H9 (cell line): ENCODE measurements around the gene PLEK. TPM values are rescaled to one million over a fixed set of nuclear protein-coding genes. Genes with fewer than 3 reads are reported as not detected.

Experiments
- DNase-seq: peaks from one replicate; pipeline ENCODE4 v3.0.0-alpha.2; 2017
- H2AFZ ChIP-seq: one replicate; pipeline ENCODE4 v1.6.1; 2013; ENCODE audit warnings: mild to moderate bottlenecking, low read length, control low read depth, moderate library complexity
- H2AK5ac ChIP-seq: 2 replicates; pipeline ENCODE4 v1.6.1; 2013; ENCODE audit warnings: low read length, control low read depth, mixed read lengths; ENCODE audit not compliant: insufficient read length
- H2BK120ac ChIP-seq: one replicate; pipeline ENCODE4 v1.6.1; 2013; ENCODE audit warnings: low read depth, mild to moderate bottlenecking, low read length, control low read depth, inconsistent platforms; ENCODE audit not compliant: poor library complexity, severe bottlenecking
- H2BK12ac ChIP-seq: 2 replicates; pipeline ENCODE4 v1.6.1; 2013; ENCODE audit warnings: low read length, control low read depth, mixed read lengths, low read depth; ENCODE audit not compliant: insufficient read length
- H2BK15ac ChIP-seq: 2 replicates; pipeline ENCODE4 v1.6.1; 2013; ENCODE audit warnings: low read depth, low read length, control low read depth
- H2BK20ac ChIP-seq: one replicate; pipeline ENCODE4 v1.6.1; 2013; ENCODE audit warnings: low read depth, mild to moderate bottlenecking, low read length, control low read depth, inconsistent platforms; ENCODE audit not compliant: poor library complexity, severe bottlenecking
- H2BK5ac ChIP-seq: 2 replicates; pipeline ENCODE4 v1.6.1; 2013; ENCODE audit warnings: low read length, control low read depth, mixed read lengths; ENCODE audit not compliant: insufficient read length
- H3K14ac ChIP-seq: 2 replicates; pipeline ENCODE4 v1.6.1; 2013; ENCODE audit warnings: low read length, control low read depth; ENCODE audit not compliant: insufficient read depth
- H3K18ac ChIP-seq: 2 replicates; pipeline ENCODE4 v1.6.1; 2013; ENCODE audit warnings: low read depth, mild to moderate bottlenecking, mixed read lengths, low read length, control low read depth; ENCODE audit not compliant: insufficient read length
- H3K23ac ChIP-seq: 2 replicates; pipeline ENCODE4 v1.6.1; 2013; ENCODE audit warnings: low read length, control low read depth, mixed read lengths, low read depth; ENCODE audit not compliant: insufficient read length
- H3K23me2 ChIP-seq: 2 replicates; pipeline ENCODE4 v1.6.1; 2013; ENCODE audit warnings: low read depth, mild to moderate bottlenecking, mixed read lengths, low read length, control low read depth; ENCODE audit not compliant: insufficient read length, poor library complexity, severe bottlenecking
- H3K27ac ChIP-seq: 2 replicates; pipeline ENCODE4 v1.5.1; 2013; ENCODE audit warnings: low read length, control low read depth, mixed read lengths, low read depth; ENCODE audit not compliant: insufficient read length
- H3K27me3 ChIP-seq: 2 replicates; pipeline ENCODE4 v1.6.1; 2013; ENCODE audit warnings: low read length, control low read depth, inconsistent platforms; ENCODE audit not compliant: insufficient read depth
- H3K4ac ChIP-seq: 2 replicates; pipeline ENCODE4 v1.6.1; 2013; ENCODE audit warnings: low read depth, mild to moderate bottlenecking, control low read depth, inconsistent platforms, low read length, moderate library complexity
- H3K4me1 ChIP-seq: 2 replicates; pipeline ENCODE4 v1.6.1; 2013; ENCODE audit warnings: low read length, control low read depth, inconsistent platforms; ENCODE audit not compliant: insufficient read depth
- H3K4me2 ChIP-seq: 2 replicates; pipeline ENCODE4 v1.6.1; 2013; ENCODE audit warnings: low read length, control low read depth, mixed read lengths; ENCODE audit not compliant: insufficient read length, insufficient read depth
- H3K56ac ChIP-seq: 2 replicates; pipeline ENCODE4 v1.6.1; 2013; ENCODE audit warnings: low read depth, mild to moderate bottlenecking, mixed read lengths, low read length, control low read depth; ENCODE audit not compliant: insufficient read length
- H3K79me1 ChIP-seq: 2 replicates; pipeline ENCODE4 v1.6.1; 2013; ENCODE audit warnings: low read depth, mild to moderate bottlenecking, moderate library complexity, low read length, control low read depth, inconsistent platforms; ENCODE audit not compliant: insufficient read depth, poor library complexity, severe bottlenecking
- H3K79me2 ChIP-seq: 2 replicates; pipeline ENCODE4 v1.6.1; 2013; ENCODE audit warnings: low read length, control low read depth, inconsistent platforms; ENCODE audit not compliant: insufficient read depth
- H3K9ac ChIP-seq: 2 replicates; pipeline ENCODE4 v1.6.1; 2013; ENCODE audit warnings: low read length, control low read depth, mixed read lengths; ENCODE audit not compliant: insufficient read length; ENCODE audit errors: extremely low read depth
- H3K9me3 ChIP-seq: one replicate; pipeline ENCODE4 v1.6.1; 2013; ENCODE audit warnings: low read depth, low read length, inconsistent platforms; ENCODE audit not compliant: control insufficient read depth
- H3T11ph ChIP-seq: one replicate; pipeline ENCODE4 v1.6.1; 2013; ENCODE audit warnings: mild to moderate bottlenecking, low read length, control low read depth, inconsistent platforms
- H4K20me1 ChIP-seq: one replicate; pipeline ENCODE4 v1.6.1; 2013; ENCODE audit not compliant: control insufficient read depth, insufficient read length, insufficient read depth
- H4K5ac ChIP-seq: 2 replicates; pipeline ENCODE4 v1.6.1; 2013; ENCODE audit warnings: low read depth, mild to moderate bottlenecking, mixed read lengths, low read length, control low read depth; ENCODE audit not compliant: insufficient read length
- H4K8ac ChIP-seq: replicated peaks from 2 replicates; pipeline ENCODE4 v1.6.1; 2013; ENCODE audit warnings: low read length, control low read depth, mixed read lengths, low read depth; ENCODE audit not compliant: insufficient read length
- H4K91ac ChIP-seq: 2 replicates; pipeline ENCODE4 v1.6.1; 2013; ENCODE audit warnings: low read depth, mild to moderate bottlenecking, moderate library complexity, mixed read lengths, low read length, control low read depth; ENCODE audit not compliant: insufficient read length
- H3K27ac Mint-ChIP-seq, 3 experiments: 2 replicates in 2 of 3; 3 replicates in 1 of 3; pipeline ENCODE4 v1.8.0; 2020 to 2021; ENCODE audit warnings: mixed read lengths in 3 of 3, mild to moderate bottlenecking in 1 of 3, moderate library complexity in 1 of 3
- H3K27me3 Mint-ChIP-seq: 2 replicates; pipeline ENCODE4 v1.8.0; 2021; ENCODE audit warnings: low read depth, mild to moderate bottlenecking, moderate library complexity, mixed read lengths
- H3K36me3 Mint-ChIP-seq, 3 experiments: 2 replicates in 2 of 3; 3 replicates in 1 of 3; pipeline ENCODE4 v1.8.0; 2020 to 2021; ENCODE audit warnings: low read depth in 3 of 3, mixed read lengths in 3 of 3; ENCODE audit not compliant: insufficient read depth in 1 of 3
- H3K4me1 Mint-ChIP-seq, 2 experiments: 2 replicates each; pipeline ENCODE4 v1.8.0; 2020; ENCODE audit warnings: mixed read lengths in 2 of 2
- H3K4me3 Mint-ChIP-seq, 2 experiments: 2 replicates in 1 of 2; 3 replicates in 1 of 2; pipeline ENCODE4 v1.8.0; 2020 to 2021; ENCODE audit warnings: mild to moderate bottlenecking in 2 of 2, mixed read lengths in 2 of 2, moderate library complexity in 1 of 2
- H3K9me3 Mint-ChIP-seq, 2 experiments: 2 replicates in 1 of 2; 3 replicates in 1 of 2; pipeline ENCODE4 v1.8.0; 2020; ENCODE audit warnings: mild to moderate bottlenecking in 2 of 2, mixed read lengths in 2 of 2, moderate library complexity in 1 of 2
- WGBS: extraction: QIAGEN DNeasy Blood & Tissue Kit; methylation state at CpG from one replicate; pipeline ENCODE4 v1.1.7; 2013; ENCODE audit warnings: missing lambda C conversion rate, low lambda C conversion rate, mixed read lengths; ENCODE audit not compliant: insufficient read length; ENCODE audit errors: extremely low coverage; 5-methylcytosine and 5-hydroxymethylcytosine counted together
- total RNA-seq: library from RNA; stranded (reverse); gene quantifications from 2 replicates; pipeline ENCODE4 v1.2.1, GENCODE V29; 2021
- TF ChIP-seq, protein P1 (sequence below): fragments of 200-600 bp; sonication (generic); conservative IDR thresholded peaks from 3 replicates; pipeline ENCODE4 v1.8.0; 2021; ENCODE audit warnings: antibody characterized with exemption, mild to moderate bottlenecking

Gene PLEK
- total RNA-seq, 1 experiment from 2014 or later: not detected

- H3K9ac ChIP-seq: no peak overlapping the region
- no peaks in the 10 kb centered on the region for H3K4me1 ChIP-seq
- H3K27me3 ChIP-seq: no peaks in the 10 kb centered on the region
- no peaks in the 10 kb centered on the region for H3K79me1 ChIP-seq
- no peak overlapping the region for H3K56ac ChIP-seq
- whole genome bisulfite sequencing: no CpG with 5 or more reads among the region's 2 CpGs
- H3K4me2 ChIP-seq: no peak overlapping the region
- Mint-ChIP-seq H3K36me3 (no peaks in the 10 kb centered on the region), H3K27me3 (peaks cover 3% of the 10 kb centered on the region; the same call in 1 of the 2 replicates), H3K4me3 (no peak overlapping the region), H3K9me3 (no peaks in the 10 kb centered on the region), H3K27ac (no peak overlapping the region), H3K4me1 (0 out of 4 replicates have a peak, but pooled peaks cover 0 to 3% of the 10 kb centered on the region in 2 experiments)
- H2BK20ac ChIP-seq: no peak overlapping the region
- H2BK5ac ChIP-seq: no peak overlapping the region
- no peak overlapping the region for H2BK12ac ChIP-seq
- no peaks in the 10 kb centered on the region for H3K23me2 ChIP-seq
- no peaks in the 10 kb centered on the region for H4K20me1 ChIP-seq
- no peak overlapping the region for H3K18ac ChIP-seq
- H3K4ac ChIP-seq: no peak overlapping the region
- H4K5ac ChIP-seq: no peak overlapping the region
- H2AK5ac ChIP-seq: no peak overlapping the region
- H3K27ac ChIP-seq: no peak overlapping the region
- H4K8ac ChIP-seq: no peak overlapping the region
- no peak overlapping the region for H3T11ph ChIP-seq
- H2BK15ac ChIP-seq: no peak overlapping the region
- H2AFZ ChIP-seq: no peak overlapping the region
- no peak overlapping the region for H3K14ac ChIP-seq
- DNase-seq: no peak
- H3K79me2 ChIP-seq: no peaks in the 10 kb centered on the region
- no peak overlapping the region for H4K91ac ChIP-seq
- no peaks in the 10 kb centered on the region for H3K9me3 ChIP-seq
- H3K23ac ChIP-seq: no peak overlapping the region
- H2BK120ac ChIP-seq: no peak overlapping the region
- TF ChIP-seq, protein P1, sequence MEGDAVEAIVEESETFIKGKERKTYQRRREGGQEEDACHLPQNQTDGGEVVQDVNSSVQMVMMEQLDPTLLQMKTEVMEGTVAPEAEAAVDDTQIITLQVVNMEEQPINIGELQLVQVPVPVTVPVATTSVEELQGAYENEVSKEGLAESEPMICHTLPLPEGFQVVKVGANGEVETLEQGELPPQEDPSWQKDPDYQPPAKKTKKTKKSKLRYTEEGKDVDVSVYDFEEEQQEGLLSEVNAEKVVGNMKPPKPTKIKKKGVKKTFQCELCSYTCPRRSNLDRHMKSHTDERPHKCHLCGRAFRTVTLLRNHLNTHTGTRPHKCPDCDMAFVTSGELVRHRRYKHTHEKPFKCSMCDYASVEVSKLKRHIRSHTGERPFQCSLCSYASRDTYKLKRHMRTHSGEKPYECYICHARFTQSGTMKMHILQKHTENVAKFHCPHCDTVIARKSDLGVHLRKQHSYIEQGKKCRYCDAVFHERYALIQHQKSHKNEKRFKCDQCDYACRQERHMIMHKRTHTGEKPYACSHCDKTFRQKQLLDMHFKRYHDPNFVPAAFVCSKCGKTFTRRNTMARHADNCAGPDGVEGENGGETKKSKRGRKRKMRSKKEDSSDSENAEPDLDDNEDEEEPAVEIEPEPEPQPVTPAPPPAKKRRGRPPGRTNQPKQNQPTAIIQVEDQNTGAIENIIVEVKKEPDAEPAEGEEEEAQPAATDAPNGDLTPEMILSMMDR: no peak
Measured at GRCh38 chr2:68374184-68374583, 9.1 kb downstream of the PLEK start.
